HG02970 (cell line): Measurements from ENCODE around the gene ING3.

Source experiments
- ATAC-seq: cut with Tn5 transposase; IDR thresholded peaks from one replicate; pipeline ENCODE4 v1.9.1; 2021; ENCODE audit warnings: mild to moderate bottlenecking, moderate library complexity, moderate number of reproducible peaks; ENCODE audit not compliant: unreplicated experiment, low FRiP score

The ING3 gene

GRCh38 chr7:120950539-120951308 is at the start of gene ING3:
ING3 (plus strand) TSS chr7:120950777; CDS start chr7:120950897, 120 bp downstream.
- peak; percentile 97 for ATAC-seq

- ATAC-seq, result no peak
Measured at GRCh38 chr7:120915314-120916105, 35.1 kb upstream of the ING3 start.

GRCh38 chr7:120916121-120916520 is 34.5 kb upstream of the ING3 start:
- ATAC-seq, result no peak

- ATAC-seq, result no peak
Measured at GRCh38 chr7:120916538-120916937, 34.0 kb upstream of the ING3 start.

GRCh38 chr7:120919466-120919865 is 31.1 kb upstream of the ING3 start:
- ATAC-seq, result no peak

- ATAC-seq, result no peak
Measured at GRCh38 chr7:120920034-120920433, 30.5 kb upstream of the ING3 start.

GRCh38 chr7:120920591-120921274 is 29.8 kb upstream of the ING3 start:
- no peak for ATAC-seq

- no peak for ATAC-seq
Measured at GRCh38 chr7:120924837-120925236, 25.7 kb upstream of the ING3 start.

- ATAC-seq, result no peak
Measured at GRCh38 chr7:120925392-120925791, 25.2 kb upstream of the ING3 start.

GRCh38 chr7:120926943-120927346 is 23.6 kb upstream of the ING3 start:
- no peak for ATAC-seq

GRCh38 chr7:120927454-120928103 is 23.0 kb upstream of the ING3 start:
- ATAC-seq, result no peak

GRCh38 chr7:120931243-120931642 is 19.3 kb upstream of the ING3 start:
- ATAC-seq, result no peak

- no peak for ATAC-seq
Measured at GRCh38 chr7:120933475-120933874, 17.1 kb upstream of the ING3 start.

- ATAC-seq, result no peak
Measured at GRCh38 chr7:120939345-120939744, 11.2 kb upstream of the ING3 start.

- no peak for ATAC-seq
Measured at GRCh38 chr7:120941064-120941463, 9.5 kb upstream of the ING3 start.

GRCh38 chr7:120941856-120942255 is 8.7 kb upstream of the ING3 start:
- no peak for ATAC-seq

GRCh38 chr7:120942861-120943260 is 7.7 kb upstream of the ING3 start:
- no peak for ATAC-seq

- ATAC-seq, result no peak
Measured at GRCh38 chr7:120944826-120945562, 5.6 kb upstream of the ING3 start.

GRCh38 chr7:120947980-120948379 is 2.6 kb upstream of the ING3 start:
- ATAC-seq, result no peak

GRCh38 chr7:120949393-120949911 is 1.1 kb upstream of the ING3 start:
- ATAC-seq, result no peak
